ENCODE results near the gene MYOZ1. TPM values are rescaled to one million over a fixed set of nuclear protein-coding genes. Genes with fewer than 3 reads are reported as not detected.
A peak's percentile ranks its signal among the peaks of the same experiment; 100 is the strongest.

The MYOZ1 gene
- total RNA-seq, 1 experiment from 2014 or later = 2.4 TPM

DNA sequence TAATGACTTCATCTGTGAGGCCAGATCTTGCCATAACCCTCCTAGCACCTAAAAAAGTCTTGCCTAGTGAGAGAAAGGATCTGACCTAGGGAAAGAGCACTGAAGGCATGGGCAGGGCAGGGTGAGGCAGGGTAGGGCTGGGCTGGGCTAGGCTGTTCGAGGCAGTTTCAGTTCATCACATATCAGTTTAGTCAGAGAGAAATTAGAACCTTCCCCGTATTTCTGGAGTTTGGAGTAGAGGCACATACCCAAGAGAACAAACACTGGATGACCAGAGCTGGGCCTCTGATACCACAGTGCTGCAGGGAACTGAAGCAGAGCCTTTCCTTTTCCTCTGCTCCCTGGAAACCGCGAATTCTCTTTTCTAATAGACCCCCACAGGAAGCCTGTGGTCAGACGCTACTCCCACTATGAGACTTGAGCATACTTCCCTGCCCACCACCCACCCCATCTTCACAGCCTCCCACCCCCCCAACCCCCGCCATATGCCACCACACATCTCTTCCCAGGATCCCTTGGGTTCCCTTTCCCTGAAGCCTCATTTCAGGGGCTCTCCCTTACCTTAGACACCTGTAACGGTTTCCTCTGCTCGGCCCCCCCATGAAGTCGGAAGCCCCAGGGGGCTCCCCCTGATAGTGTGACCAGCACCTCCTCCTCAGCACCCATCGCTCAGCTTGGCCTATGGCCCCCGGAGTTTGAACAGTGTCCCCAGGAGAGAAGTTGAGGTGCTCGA lies 14.1 kb upstream of the MYOZ1 start:
- H2BK20ac ChIP-seq (ENCODE audit: low read depth, low read length, poor library complexity, severe bottlenecking) = no peak overlapping the region
- H4K91ac ChIP-seq (ENCODE audit: insufficient read length, low read depth, low read length) = no peak overlapping the region
- Mint-ChIP-seq H3K27me3 (ENCODE audit: low read depth) (no peaks in the 10 kb centered on the region; the same call in none of the 2 replicates), H3K36me3 (ENCODE audit: insufficient read depth in 1 of 3, low read depth in 3 of 3) (no peaks in the 10 kb centered on the region), H3K27ac (0 out of 7 replicates have a peak overlapping the region, but pooled peaks of 1 of the 3 experiments have one; percentile 4), H3K9me3 (no peaks in the 10 kb centered on the region), H3K4me3 (no peak overlapping the region), H3K4me1 (peaks cover 0 to 3% of the 10 kb centered on the region in 2 experiments; a peak in 1 of 4 replicates)
- no peak overlapping the region for H2AFZ ChIP-seq (ENCODE audit: low read length)
- no peak overlapping the region for H2BK120ac ChIP-seq (ENCODE audit: low read depth, low read length, poor library complexity, severe bottlenecking)
- no peak overlapping the region for H2BK5ac ChIP-seq (ENCODE audit: insufficient read length, low read length)
- no peak overlapping the region for H3K27ac ChIP-seq (ENCODE audit: insufficient read length, low read depth, low read length)
- H4K5ac ChIP-seq (ENCODE audit: insufficient read length, low read depth, low read length) = no peak overlapping the region
- no peak overlapping the region for H3K18ac ChIP-seq (ENCODE audit: insufficient read length, low read depth, low read length)
- TF ChIP-seq, protein P1, sequence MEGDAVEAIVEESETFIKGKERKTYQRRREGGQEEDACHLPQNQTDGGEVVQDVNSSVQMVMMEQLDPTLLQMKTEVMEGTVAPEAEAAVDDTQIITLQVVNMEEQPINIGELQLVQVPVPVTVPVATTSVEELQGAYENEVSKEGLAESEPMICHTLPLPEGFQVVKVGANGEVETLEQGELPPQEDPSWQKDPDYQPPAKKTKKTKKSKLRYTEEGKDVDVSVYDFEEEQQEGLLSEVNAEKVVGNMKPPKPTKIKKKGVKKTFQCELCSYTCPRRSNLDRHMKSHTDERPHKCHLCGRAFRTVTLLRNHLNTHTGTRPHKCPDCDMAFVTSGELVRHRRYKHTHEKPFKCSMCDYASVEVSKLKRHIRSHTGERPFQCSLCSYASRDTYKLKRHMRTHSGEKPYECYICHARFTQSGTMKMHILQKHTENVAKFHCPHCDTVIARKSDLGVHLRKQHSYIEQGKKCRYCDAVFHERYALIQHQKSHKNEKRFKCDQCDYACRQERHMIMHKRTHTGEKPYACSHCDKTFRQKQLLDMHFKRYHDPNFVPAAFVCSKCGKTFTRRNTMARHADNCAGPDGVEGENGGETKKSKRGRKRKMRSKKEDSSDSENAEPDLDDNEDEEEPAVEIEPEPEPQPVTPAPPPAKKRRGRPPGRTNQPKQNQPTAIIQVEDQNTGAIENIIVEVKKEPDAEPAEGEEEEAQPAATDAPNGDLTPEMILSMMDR (conservative IDR thresholded peaks at IDR 0.05) = no peak
- H3K56ac ChIP-seq (ENCODE audit: insufficient read length, low read depth, low read length) = no peak overlapping the region
- H3K4me1 ChIP-seq (ENCODE audit: insufficient read depth, low read length) = no peaks in the 10 kb centered on the region
- H4K20me1 ChIP-seq (ENCODE audit: control insufficient read depth, insufficient read depth, insufficient read length) = no peaks in the 10 kb centered on the region
- H2BK12ac ChIP-seq (ENCODE audit: insufficient read length, low read depth, low read length) = no peak overlapping the region
- no peak overlapping the region for H3K9ac ChIP-seq (ENCODE audit: extremely low read depth, insufficient read length, low read length)
- no peak overlapping the region for H3K4me2 ChIP-seq (ENCODE audit: insufficient read depth, insufficient read length, low read length)
- H4K8ac ChIP-seq (replicated peaks; ENCODE audit: insufficient read length, low read depth, low read length) = no peak overlapping the region
- no CpG with 5 or more reads among the region's 12 CpGs for WGBS (ENCODE audit: extremely low coverage, insufficient read length, low lambda C conversion rate)
- DNase-seq = no peak
- no peak overlapping the region for H3T11ph ChIP-seq (ENCODE audit: low read length)
- no peaks in the 10 kb centered on the region for H3K9me3 ChIP-seq (ENCODE audit: control insufficient read depth, low read depth, low read length)
- H2AK5ac ChIP-seq (ENCODE audit: insufficient read length, low read length) = no peak overlapping the region
- no peaks in the 10 kb centered on the region for H3K79me1 ChIP-seq (ENCODE audit: insufficient read depth, low read depth, low read length, poor library complexity, severe bottlenecking)
- H3K14ac ChIP-seq (ENCODE audit: insufficient read depth, low read length) = no peak overlapping the region
- no peak overlapping the region for H3K23ac ChIP-seq (ENCODE audit: insufficient read length, low read depth, low read length)
- H3K79me2 ChIP-seq (ENCODE audit: insufficient read depth, low read length) = no peaks in the 10 kb centered on the region
- H3K23me2 ChIP-seq (ENCODE audit: insufficient read length, low read depth, low read length, poor library complexity, severe bottlenecking) = no peaks in the 10 kb centered on the region
- H3K4ac ChIP-seq (ENCODE audit: low read depth, low read length) = no peak overlapping the region
- no peaks in the 10 kb centered on the region for H3K27me3 ChIP-seq (ENCODE audit: insufficient read depth, low read length)
- no peak overlapping the region for H2BK15ac ChIP-seq (ENCODE audit: low read depth, low read length)
